GM12865 (cell line): ENCODE measurements around the gene GPR157.
A peak's percentile ranks its signal among the peaks of the same experiment; 100 is the strongest.

Source experiments
- DNase-seq: peaks from one replicate; pipeline ENCODE4 v3.0.0; 2010; ENCODE audit warnings: low read depth
- H3K4me3 ChIP-seq: 2 replicates; pipeline ENCODE4 v1.5.1; 2011; ENCODE audit warnings: mild to moderate bottlenecking, low read depth, low read length, control low read depth
- CTCF ChIP-seq: IDR thresholded peaks from 2 replicates; pipeline ENCODE4 v1.5.1; 2011; ENCODE audit warnings: low read length, control low read depth, low read depth, inconsistent platforms; ENCODE audit not compliant: insufficient read depth; ENCODE audit errors: missing control alignments

GPR157 gene

GRCh38 chr1:9128520-9129265 lies at the start of gene GPR157:
GPR157 (minus strand) TSS chr1:9129102; CDS start chr1:9129027, 75 bp downstream.
- TF ChIP-seq CTCF: no peak
- DNase-seq: peak; percentile 95
- peak within 1 kb of the TSS; percentile 59 for H3K4me3 ChIP-seq

- H3K4me3 ChIP-seq: no peak overlapping the region
- DNase-seq: no peak
- TF ChIP-seq CTCF: no peak
Observed at GRCh38 chr1:9174762-9175161, 45.9 kb upstream of the GPR157 start.

- no peak for DNase-seq
- H3K4me3 ChIP-seq: no peak overlapping the region
- no peak for TF ChIP-seq CTCF
Observed at GRCh38 chr1:9174243-9174642, 45.3 kb upstream of the GPR157 start.

GRCh38 chr1:9169601-9170137 lies 40.8 kb upstream of the GPR157 start:
- no peak overlapping the region for H3K4me3 ChIP-seq
- TF ChIP-seq CTCF: no peak
- DNase-seq: no peak

- H3K4me3 ChIP-seq: no peak overlapping the region
- no peak for TF ChIP-seq CTCF
- DNase-seq: no peak
Observed at GRCh38 chr1:9167638-9168037, 38.7 kb upstream of the GPR157 start.

- H3K4me3 ChIP-seq: no peak overlapping the region
- no peak for DNase-seq
- TF ChIP-seq CTCF: no peak
Observed at GRCh38 chr1:9166289-9167235, 37.7 kb upstream of the GPR157 start.
